Natural killer cell (primary cell): Measurements from ENCODE around the gene SRL. TPM values are rescaled to one million over a fixed set of nuclear protein-coding genes. Genes with fewer than 3 reads are reported as not detected.

Experiments used
- ATAC-seq, 3 donors: fragments of 150-1000 bp in 2 of 3; fragments of 200-7000 bp in 1 of 3; cut with Tn5 transposase; 1 replicate in 1 of 3; 2 replicates in 2 of 3; pipeline ENCODE4 v1.10.0; 2021; ENCODE audit warnings: mild to moderate bottlenecking in 2 of 3, moderate library complexity in 2 of 3
- DNase-seq, 2 donors: peaks; one replicate each; pipeline versions ENCODE4 v3.0.0 to v3.0.0-alpha.2; 2013 to 2021; ENCODE audit warnings: mixed read lengths in 1 of 2
- H3K27ac ChIP-seq: one replicate; pipeline ENCODE4 v1.5.1; 2013; ENCODE audit warnings: mild to moderate bottlenecking, low read length
- H3K27me3 ChIP-seq: one replicate; pipeline ENCODE4 v1.6.1; 2013; ENCODE audit warnings: low read length; ENCODE audit not compliant: control insufficient read depth, insufficient read depth
- H3K36me3 ChIP-seq: one replicate; pipeline ENCODE4 v1.6.1; 2013; ENCODE audit warnings: low read length; ENCODE audit not compliant: control insufficient read depth, insufficient read depth
- H3K4me1 ChIP-seq: one replicate; pipeline ENCODE4 v1.6.1; 2013; ENCODE audit warnings: low read length; ENCODE audit not compliant: control insufficient read depth, insufficient read depth
- H3K4me3 ChIP-seq: one replicate; pipeline ENCODE4 v1.5.1; 2013; ENCODE audit warnings: low read length
- H3K9me3 ChIP-seq: one replicate; pipeline ENCODE4 v1.6.1; 2013; ENCODE audit warnings: low read length; ENCODE audit not compliant: control insufficient read depth, insufficient read depth
- H3K27ac Mint-ChIP-seq, 2 donors: one replicate each; pipeline ENCODE4 v1.8.0; 2022; ENCODE audit warnings: mild to moderate bottlenecking in 2 of 2, mixed read lengths in 2 of 2, moderate library complexity in 1 of 2
- H3K27me3 Mint-ChIP-seq, 2 donors: one replicate each; pipeline ENCODE4 v1.8.0; 2022; ENCODE audit warnings: low read depth in 2 of 2, mixed read lengths in 2 of 2
- H3K36me3 Mint-ChIP-seq: one replicate; pipeline ENCODE4 v1.8.0; 2022; ENCODE audit warnings: mixed read lengths
- H3K4me1 Mint-ChIP-seq, 2 donors: one replicate each; pipeline ENCODE4 v1.8.0; 2022; ENCODE audit warnings: mixed read lengths in 2 of 2
- H3K4me3 Mint-ChIP-seq: one replicate; pipeline ENCODE4 v1.8.0; 2022; ENCODE audit warnings: mild to moderate bottlenecking, moderate library complexity, mixed read lengths
- H3K9me3 Mint-ChIP-seq, 2 donors: one replicate each; pipeline ENCODE4 v1.8.0; 2022; ENCODE audit warnings: mixed read lengths in 2 of 2
- WGBS: methylation state at CpG from one replicate; pipeline ENCODE4 v1.1.7; 2013; ENCODE audit warnings: missing lambda C conversion rate; ENCODE audit not compliant: insufficient coverage; 5-methylcytosine and 5-hydroxymethylcytosine counted together
- intact Hi-C: fragments of 100-400 bp; cut with micrococcal nuclease; formaldehyde crosslinking; loops from one replicate; pipeline ENCODE4 v1.14.2; 2022
- total RNA-seq, 4 donors: library from RNA; stranded (reverse); fragments of 120-200 nt in 1 of 4; gene quantifications; one replicate each; pipeline versions ENCODE4 v1.2.3 to v1.2.4, GENCODE V29; 2013 to 2022
- TF ChIP-seq, protein P1 (sequence below): fragments of 200-600 bp; IDR thresholded peaks from one replicate; pipeline ENCODE4 v1.8.0; 2022; ENCODE audit warnings: antibody characterized with exemption

Gene SRL
- total RNA-seq, 3 donors from 2014 or later (not counting 1 experiment from before 2014, with no cell fraction given), result not detected

DNA sequence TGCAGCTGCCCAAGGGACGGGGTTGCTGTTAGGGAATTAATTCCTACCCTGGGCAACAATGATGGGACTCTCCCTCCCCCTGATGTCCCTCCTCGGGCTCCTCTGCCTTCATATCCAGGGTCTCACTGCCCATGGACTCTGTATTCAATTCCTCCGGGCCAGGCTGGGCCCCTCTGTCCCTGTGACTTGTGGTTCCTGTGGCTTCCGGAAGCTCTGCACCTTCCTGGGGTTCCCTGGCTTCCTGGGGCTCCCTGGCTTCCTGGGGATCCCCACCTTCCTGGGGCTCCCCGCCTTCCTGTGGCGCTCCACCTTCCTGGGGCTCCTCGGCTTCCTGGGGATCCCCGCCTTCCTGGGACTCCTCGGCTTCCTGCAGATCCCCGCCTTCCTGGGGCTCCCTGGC lies 35.2 kb downstream of the SRL start:
- TF ChIP-seq, protein P1, sequence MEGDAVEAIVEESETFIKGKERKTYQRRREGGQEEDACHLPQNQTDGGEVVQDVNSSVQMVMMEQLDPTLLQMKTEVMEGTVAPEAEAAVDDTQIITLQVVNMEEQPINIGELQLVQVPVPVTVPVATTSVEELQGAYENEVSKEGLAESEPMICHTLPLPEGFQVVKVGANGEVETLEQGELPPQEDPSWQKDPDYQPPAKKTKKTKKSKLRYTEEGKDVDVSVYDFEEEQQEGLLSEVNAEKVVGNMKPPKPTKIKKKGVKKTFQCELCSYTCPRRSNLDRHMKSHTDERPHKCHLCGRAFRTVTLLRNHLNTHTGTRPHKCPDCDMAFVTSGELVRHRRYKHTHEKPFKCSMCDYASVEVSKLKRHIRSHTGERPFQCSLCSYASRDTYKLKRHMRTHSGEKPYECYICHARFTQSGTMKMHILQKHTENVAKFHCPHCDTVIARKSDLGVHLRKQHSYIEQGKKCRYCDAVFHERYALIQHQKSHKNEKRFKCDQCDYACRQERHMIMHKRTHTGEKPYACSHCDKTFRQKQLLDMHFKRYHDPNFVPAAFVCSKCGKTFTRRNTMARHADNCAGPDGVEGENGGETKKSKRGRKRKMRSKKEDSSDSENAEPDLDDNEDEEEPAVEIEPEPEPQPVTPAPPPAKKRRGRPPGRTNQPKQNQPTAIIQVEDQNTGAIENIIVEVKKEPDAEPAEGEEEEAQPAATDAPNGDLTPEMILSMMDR, result no peak
- H3K4me1 ChIP-seq, result peaks cover 9% of the 10 kb centered on the region
- ATAC-seq (no peak), DNase-seq (no peak)
- Mint-ChIP-seq H3K9me3 (no peaks in the 10 kb centered on the region), H3K27me3 (peaks cover 0 to 2% of the 10 kb centered on the region in 2 donors), H3K36me3 (no peaks in the 10 kb centered on the region), H3K4me3 (no peak overlapping the region), H3K27ac (no peak overlapping the region), H3K4me1 (peaks cover 5 to 13% of the 10 kb centered on the region in 2 donors)
- H3K27me3 ChIP-seq, result no peaks in the 10 kb centered on the region
- H3K36me3 ChIP-seq, result no peaks in the 10 kb centered on the region
- no peak overlapping the region for H3K4me3 ChIP-seq
- H3K9me3 ChIP-seq, result no peaks in the 10 kb centered on the region
- H3K27ac ChIP-seq, result no peak overlapping the region
- intact Hi-C loops, result no loop called here
- 6% methylated on average over 10 of the region's 10 CpGs for WGBS

DNA sequence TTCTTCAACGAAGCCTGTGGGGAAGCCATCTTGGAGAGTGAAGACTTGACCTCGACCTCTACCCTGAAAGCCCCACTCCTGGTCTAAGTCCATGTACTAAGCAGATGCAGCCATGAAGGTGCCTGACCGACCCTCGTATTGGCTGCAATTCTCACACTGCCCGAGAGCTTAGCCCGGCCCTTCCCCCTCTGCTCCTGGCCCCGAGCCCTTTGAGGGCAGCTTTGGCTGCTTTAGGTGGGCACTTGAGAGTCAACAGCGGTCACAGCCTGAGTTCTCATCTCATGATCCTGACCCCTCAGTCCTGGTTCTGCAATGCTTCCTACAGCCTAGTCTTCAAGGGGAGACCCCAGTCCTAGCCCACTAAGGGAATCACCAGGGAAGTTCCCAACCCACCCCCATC lies 35.9 kb downstream of the SRL start:
- H3K9me3 ChIP-seq, result no peaks in the 10 kb centered on the region
- Mint-ChIP-seq H3K4me3 (no peak overlapping the region), H3K27me3 (peaks cover 0 to 2% of the 10 kb centered on the region in 2 donors), H3K27ac (no peak overlapping the region), H3K36me3 (no peaks in the 10 kb centered on the region), H3K9me3 (no peaks in the 10 kb centered on the region), H3K4me1 (peaks cover 5 to 13% of the 10 kb centered on the region in 2 donors)
- H3K27me3 ChIP-seq, result no peaks in the 10 kb centered on the region
- DNase-seq (no peak), ATAC-seq (no peak)
- 89% methylated on average over 8 of the region's 8 CpGs for WGBS
- TF ChIP-seq, protein P1, result no peak
- peaks cover 9% of the 10 kb centered on the region for H3K4me1 ChIP-seq
- H3K36me3 ChIP-seq, result no peaks in the 10 kb centered on the region
- intact Hi-C loops, result no loop called here
- no peak overlapping the region for H3K4me3 ChIP-seq
- H3K27ac ChIP-seq, result no peak overlapping the region

DNA sequence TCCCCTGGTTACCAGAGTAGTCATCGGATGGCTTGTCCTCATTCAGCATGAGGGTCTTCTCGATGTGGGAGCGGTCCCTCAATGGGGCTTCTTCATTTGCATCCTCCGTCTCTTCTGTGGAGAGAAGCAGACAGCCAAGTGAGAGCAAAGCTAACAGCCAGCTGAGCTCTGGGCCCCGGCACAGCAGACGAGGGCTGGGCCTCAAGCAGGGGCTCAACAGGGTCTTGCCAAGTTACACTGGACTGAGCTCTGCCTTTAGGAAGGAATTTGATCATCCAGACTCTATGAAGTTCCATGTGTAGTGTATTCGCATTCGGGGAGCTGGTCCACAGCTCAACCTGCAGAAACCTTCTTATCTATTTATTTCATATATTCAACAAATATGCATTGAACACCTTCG lies 37.4 kb downstream of the SRL start:
- H3K27ac ChIP-seq, result no peak overlapping the region
- H3K4me3 ChIP-seq, result no peak overlapping the region
- intact Hi-C loops, result no loop called here
- TF ChIP-seq, protein P1, result no peak
- H3K27me3 ChIP-seq, result no peaks in the 10 kb centered on the region
- H3K36me3 ChIP-seq, result no peaks in the 10 kb centered on the region
- DNase-seq (no peak), ATAC-seq (no peak)
- H3K9me3 Mint-ChIP-seq, result no peaks in the 10 kb centered on the region
- H3K9me3 ChIP-seq, result no peaks in the 10 kb centered on the region
- H3K36me3 Mint-ChIP-seq, result no peaks in the 10 kb centered on the region
- H3K4me1 Mint-ChIP-seq, result peaks cover 5 to 20% of the 10 kb centered on the region in 2 donors
- peaks cover 0 to 2% of the 10 kb centered on the region in 2 donors for H3K27me3 Mint-ChIP-seq
- H3K4me1 ChIP-seq, result peaks cover 15% of the 10 kb centered on the region
- H3K4me3 Mint-ChIP-seq, result no peak overlapping the region
- 85% methylated on average over 9 of the region's 9 CpGs for WGBS
- no peak overlapping the region for H3K27ac Mint-ChIP-seq

DNA sequence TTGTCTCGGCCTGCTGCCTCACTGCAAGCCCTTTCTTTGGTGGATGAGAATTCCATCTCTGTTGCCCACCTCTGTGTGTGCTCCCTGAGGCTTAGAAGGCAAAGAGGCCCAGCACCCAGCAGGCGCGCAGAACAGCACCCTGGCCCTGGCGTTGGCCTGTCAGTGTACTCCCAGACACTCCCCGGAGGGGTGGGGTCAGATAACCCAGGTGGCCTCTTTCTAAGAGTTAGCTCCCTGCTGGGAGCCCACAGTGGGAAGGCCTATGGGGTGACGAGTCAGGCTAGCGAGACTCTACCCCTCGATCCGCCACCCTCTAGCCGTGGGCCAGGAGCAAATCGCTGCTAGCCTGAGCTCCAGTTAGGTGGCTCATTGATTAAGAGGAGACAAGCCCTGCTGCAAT lies 38.1 kb downstream of the SRL start:
- no peak for DNase-seq
- Mint-ChIP-seq H3K36me3 (no peaks in the 10 kb centered on the region), H3K27ac (no peak overlapping the region), H3K4me3 (no peak overlapping the region), H3K4me1 (peaks cover 5 to 20% of the 10 kb centered on the region in 2 donors), H3K9me3 (no peaks in the 10 kb centered on the region), H3K27me3 (peaks cover 0 to 2% of the 10 kb centered on the region in 2 donors)
- Histone ChIP-seq H3K4me1 (peaks cover 15% of the 10 kb centered on the region), H3K9me3 (no peaks in the 10 kb centered on the region), H3K4me3 (no peak overlapping the region), H3K27ac (no peak overlapping the region), H3K36me3 (no peaks in the 10 kb centered on the region), H3K27me3 (no peaks in the 10 kb centered on the region)
- intact Hi-C loops, result no loop called here
- ATAC-seq, result no peak
- TF ChIP-seq, protein P1, result no peak
- WGBS, result 93% methylated on average over 11 of the region's 11 CpGs
